Measurements from ENCODE around the gene PPP1R12A.
"Not testable (repeated sequence)": the region's sequence is repeated elsewhere in the genome, so short reads cannot be mapped to it uniquely, and the experiment has no call there.

Gene PPP1R12A

DNA sequence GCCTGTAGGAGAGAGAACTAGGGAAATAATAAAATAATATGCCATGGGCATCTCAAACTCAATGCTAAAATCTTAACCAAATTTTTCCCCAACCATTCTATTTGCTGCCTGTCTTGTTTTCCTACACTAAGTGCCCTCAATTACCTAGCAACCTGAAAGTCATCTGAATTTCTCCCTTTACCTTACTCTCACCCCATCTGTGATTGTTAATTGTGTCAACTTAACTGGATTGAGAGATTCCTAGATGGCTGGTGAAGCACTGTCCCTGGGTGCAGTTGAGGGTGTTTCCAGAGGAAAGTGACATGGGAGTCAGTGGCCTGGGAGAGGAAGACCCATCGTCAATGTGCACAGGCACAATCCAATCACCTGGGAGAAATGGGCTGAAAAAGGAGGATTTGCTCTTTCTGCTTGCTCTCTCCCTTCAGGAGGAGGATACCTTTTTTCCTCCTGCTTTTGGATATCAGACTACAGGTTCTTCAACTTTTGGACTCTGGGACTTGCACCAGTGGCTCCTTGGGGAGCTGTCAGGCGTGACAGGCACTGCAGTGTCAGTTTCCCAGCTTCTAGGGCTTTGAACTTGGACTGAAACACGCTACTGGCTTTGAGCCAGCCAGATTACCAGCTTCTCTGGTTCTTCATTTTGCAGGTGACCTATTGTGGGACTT is 100.1 kb downstream of the PPP1R12A start:
- H3K27ac Mint-ChIP-seq, result no peak overlapping the region
- peaks cover 69% of the 10 kb centered on the region for H3K36me3 Mint-ChIP-seq (ENCODE audit: low read depth)
- no peaks in the 10 kb centered on the region for H3K27me3 Mint-ChIP-seq
- no peak overlapping the region for H3K4me3 Mint-ChIP-seq
- peaks cover 27% of the 10 kb centered on the region for H3K4me1 Mint-ChIP-seq (ENCODE audit: low read depth)
- intact Hi-C loops (cut with micrococcal nuclease), result no loop called here
- H3K9me3 Mint-ChIP-seq, result peaks cover 24% of the 10 kb centered on the region

DNA sequence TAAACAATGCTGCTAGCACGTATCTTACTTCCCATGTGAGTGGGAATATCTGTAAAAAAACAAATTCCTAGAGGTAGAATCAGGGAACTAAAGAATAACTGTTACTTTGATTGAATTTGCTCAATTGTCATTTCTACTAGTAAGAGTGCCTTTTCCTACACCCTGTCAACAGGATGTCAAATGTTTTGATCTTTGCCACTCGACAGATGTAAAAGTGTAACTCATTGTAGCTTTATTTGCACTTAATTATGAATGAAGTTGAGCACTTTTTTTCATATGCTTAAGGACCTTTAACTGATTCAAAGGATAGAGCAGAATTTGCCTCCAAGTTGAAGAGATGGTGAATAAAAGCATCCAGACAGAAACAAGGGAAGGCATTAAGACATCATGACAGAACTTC is 104.5 kb downstream of the PPP1R12A start:
- H3K36me3 Mint-ChIP-seq (ENCODE audit: low read depth), result peaks cover 66% of the 10 kb centered on the region
- no peak overlapping the region for H3K27ac Mint-ChIP-seq
- H3K4me3 Mint-ChIP-seq, result no peak overlapping the region
- intact Hi-C loops (cut with micrococcal nuclease), result no loop called here
- H3K27me3 Mint-ChIP-seq, result no peaks in the 10 kb centered on the region
- H3K4me1 Mint-ChIP-seq (ENCODE audit: low read depth), result peaks cover 29% of the 10 kb centered on the region
- H3K9me3 Mint-ChIP-seq, result no peaks in the 10 kb centered on the region

DNA sequence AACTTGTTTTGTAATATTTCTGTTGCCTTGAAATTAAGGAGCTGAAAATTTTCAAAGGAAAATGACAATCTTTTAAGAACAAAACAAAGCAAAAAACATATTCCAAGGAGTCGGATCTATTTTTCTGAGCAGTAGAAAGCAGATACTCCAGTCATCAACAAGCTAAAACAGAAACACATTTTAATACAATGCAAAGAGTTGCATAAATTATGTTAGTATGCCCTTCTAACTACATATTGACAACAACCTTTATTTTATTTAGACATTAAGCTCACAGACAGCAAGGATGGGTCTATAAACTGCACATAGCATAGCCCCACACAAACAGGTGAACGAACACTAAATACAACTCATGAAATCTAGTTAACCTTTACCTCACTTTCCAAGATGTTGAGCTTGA is 106.0 kb downstream of the PPP1R12A start:
- Mint-ChIP-seq H3K9me3 (no peaks in the 10 kb centered on the region), H3K27me3 (no peaks in the 10 kb centered on the region), H3K4me1 (ENCODE audit: low read depth) (peaks cover 21% of the 10 kb centered on the region), H3K36me3 (ENCODE audit: low read depth) (peaks cover 51% of the 10 kb centered on the region), H3K27ac (no peak overlapping the region), H3K4me3 (no peak overlapping the region)
- intact Hi-C loops (cut with micrococcal nuclease), result no loop called here

DNA sequence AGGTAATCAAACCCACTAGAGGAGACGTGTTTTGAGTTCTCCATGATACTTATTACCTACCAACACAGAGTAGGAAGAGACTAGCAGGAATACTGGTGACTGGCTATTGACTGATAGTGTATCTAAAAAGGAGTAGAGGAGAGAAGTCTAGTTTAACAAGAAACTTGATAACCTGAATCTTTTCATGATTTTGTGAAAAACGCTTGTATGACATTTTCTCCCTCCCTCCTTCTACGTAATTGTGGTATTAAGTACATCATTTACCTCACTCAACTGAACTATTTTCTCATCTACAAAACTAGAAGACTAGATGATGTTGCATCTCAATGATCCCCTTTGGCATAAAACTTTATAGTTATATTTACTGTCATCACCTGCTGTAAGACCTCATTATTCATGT is 107.4 kb downstream of the PPP1R12A start:
- Mint-ChIP-seq H3K27me3 (no peaks in the 10 kb centered on the region), H3K27ac (no peak overlapping the region), H3K36me3 (ENCODE audit: low read depth) (peaks cover 39% of the 10 kb centered on the region), H3K4me3 (no peak overlapping the region), H3K4me1 (ENCODE audit: low read depth) (peaks cover 12% of the 10 kb centered on the region), H3K9me3 (no peaks in the 10 kb centered on the region)
- intact Hi-C loops (cut with micrococcal nuclease), result no loop called here

DNA sequence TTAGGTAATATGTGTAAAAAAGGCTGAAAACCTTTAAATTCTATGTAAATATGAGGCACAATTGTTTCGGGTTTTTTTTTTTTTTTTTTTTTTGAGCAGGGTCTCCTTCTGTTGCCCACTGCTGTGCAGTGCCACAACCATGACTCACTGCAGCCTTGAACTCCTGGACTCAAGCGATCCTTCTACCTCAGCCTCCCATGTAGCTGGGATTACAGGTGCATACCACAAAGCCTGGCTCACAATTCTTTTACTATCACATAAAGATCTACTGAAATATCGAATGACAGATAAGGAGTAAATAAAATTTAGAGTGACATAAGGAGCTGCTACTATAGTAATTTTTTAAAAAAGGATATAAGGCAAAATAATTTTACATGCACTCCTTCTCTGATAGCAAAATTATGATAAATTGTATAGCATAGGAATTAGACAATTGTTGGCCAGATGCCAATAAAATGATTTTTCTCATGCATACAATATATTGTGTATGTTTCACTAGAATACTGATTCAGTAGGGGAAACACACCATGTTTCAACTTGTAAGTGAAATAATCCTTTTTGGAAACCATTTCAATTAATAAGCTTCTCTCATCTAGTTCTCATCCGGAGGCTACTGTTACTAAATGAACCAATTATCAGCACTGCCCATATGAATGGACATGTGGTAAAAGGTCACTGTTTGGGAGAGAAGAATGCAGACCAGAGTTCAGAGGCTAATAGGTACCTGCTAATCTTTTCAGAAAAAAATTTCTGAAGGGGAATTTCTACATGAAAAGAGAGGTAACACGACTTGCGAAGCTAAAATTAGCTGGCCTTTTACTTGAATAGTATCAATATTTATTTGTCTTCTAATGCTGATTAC is 108.4 kb downstream of the PPP1R12A start:
- Mint-ChIP-seq H3K36me3 (ENCODE audit: low read depth) (peaks cover 40% of the 10 kb centered on the region), H3K27ac (no peak overlapping the region), H3K9me3 (no peaks in the 10 kb centered on the region), H3K4me1 (ENCODE audit: low read depth) (peaks cover 12% of the 10 kb centered on the region), H3K27me3 (no peaks in the 10 kb centered on the region), H3K4me3 (no peak overlapping the region)
- intact Hi-C loops (cut with micrococcal nuclease), result no loop called here

DNA sequence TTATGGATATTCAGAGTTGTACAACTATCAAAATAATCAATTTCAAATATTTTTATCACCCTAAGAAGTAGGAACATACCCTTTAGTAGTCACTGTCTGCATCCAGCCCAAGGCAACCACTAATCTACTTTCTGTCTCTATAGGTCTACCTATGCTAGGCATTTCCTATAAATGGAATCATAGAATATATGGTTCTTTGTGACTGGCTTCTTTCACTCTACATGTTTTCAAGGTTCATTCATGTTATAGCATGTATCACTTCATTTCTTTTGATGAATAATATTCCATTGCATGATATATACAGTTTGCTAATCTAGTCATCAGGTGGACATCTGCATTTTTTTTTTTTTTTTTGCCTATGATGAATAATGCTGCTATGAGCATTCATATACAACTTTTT is 112.4 kb downstream of the PPP1R12A start:
- intact Hi-C loops (cut with micrococcal nuclease), result no loop called here
- H3K27me3 Mint-ChIP-seq, result no peaks in the 10 kb centered on the region
- no peaks in the 10 kb centered on the region for H3K9me3 Mint-ChIP-seq
- peaks cover 40% of the 10 kb centered on the region for H3K36me3 Mint-ChIP-seq (ENCODE audit: low read depth)
- no peak overlapping the region for H3K4me3 Mint-ChIP-seq
- H3K4me1 Mint-ChIP-seq (ENCODE audit: low read depth), result no peaks in the 10 kb centered on the region
- H3K27ac Mint-ChIP-seq, result no peak overlapping the region

DNA sequence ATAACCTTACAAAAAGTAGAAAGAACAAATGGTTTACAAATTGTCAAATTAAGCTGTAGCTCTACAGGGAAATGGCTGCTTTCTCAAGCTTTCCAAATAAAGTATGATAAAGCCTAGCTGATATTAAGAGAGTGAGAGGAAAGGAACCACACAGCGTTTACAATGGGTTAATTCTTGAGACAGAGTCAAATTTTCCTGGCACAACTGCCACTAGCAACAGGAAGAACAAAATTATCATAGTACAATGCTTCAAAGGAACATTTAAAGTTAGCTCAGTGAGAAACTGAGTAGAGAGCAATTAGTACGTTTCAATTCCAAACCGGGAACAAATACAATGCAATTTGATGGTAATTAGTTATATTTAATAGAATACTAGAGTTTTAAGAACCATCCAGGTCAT is 116.0 kb downstream of the PPP1R12A start:
- intact Hi-C loops (cut with micrococcal nuclease), result loop anchor here (5.0 kb wide), 1 partner anchor 42 kb away; no protein-coding TSS in a partner anchor
- no peaks in the 10 kb centered on the region for H3K27me3 Mint-ChIP-seq
- no peak overlapping the region for H3K4me3 Mint-ChIP-seq
- H3K27ac Mint-ChIP-seq, result no peak overlapping the region
- no peaks in the 10 kb centered on the region for H3K4me1 Mint-ChIP-seq (ENCODE audit: low read depth)
- no peaks in the 10 kb centered on the region for H3K9me3 Mint-ChIP-seq
- H3K36me3 Mint-ChIP-seq (ENCODE audit: low read depth), result peaks cover 67% of the 10 kb centered on the region

DNA sequence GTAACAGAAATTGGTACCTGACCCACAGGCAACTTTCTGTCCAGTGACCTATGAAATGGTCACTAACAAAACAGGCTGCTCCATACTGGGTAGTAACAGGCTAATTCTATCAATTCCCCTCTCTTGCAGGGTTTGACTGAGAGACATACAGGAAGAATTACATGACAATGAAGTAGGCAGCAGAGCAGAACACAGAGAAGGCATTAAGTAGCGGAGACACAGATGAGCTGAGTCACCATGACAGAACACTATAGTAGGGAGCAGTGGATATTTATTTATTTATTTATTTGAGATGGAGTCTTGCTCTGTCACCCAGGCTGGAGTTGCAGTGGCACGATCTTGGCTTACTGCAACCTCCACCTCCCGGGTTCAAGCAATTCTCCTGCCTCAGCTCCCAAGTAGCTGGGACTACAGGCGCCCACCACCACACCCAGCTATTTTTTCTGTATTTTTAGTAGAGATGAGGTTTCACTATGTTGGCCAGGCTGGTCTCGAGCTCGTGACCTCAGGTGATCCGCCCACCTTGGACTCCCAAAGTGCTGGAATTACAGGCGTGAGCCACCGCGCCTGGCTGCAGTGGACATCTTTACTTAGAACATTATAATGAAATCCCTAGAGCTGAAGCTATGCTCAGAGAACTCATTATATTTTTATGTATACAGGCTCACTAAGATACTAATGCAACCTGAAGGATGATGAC is 150.4 kb downstream of the PPP1R12A start:
- H3K9me3 Mint-ChIP-seq; H3K4me3 Mint-ChIP-seq; H3K27me3 Mint-ChIP-seq; intact Hi-C loops (cut with micrococcal nuclease); H3K4me1 Mint-ChIP-seq (ENCODE audit: low read depth); H3K27ac Mint-ChIP-seq: not testable (repeated sequence)
- peaks cover 82% of the 10 kb centered on the region for H3K36me3 Mint-ChIP-seq (ENCODE audit: low read depth)

DNA sequence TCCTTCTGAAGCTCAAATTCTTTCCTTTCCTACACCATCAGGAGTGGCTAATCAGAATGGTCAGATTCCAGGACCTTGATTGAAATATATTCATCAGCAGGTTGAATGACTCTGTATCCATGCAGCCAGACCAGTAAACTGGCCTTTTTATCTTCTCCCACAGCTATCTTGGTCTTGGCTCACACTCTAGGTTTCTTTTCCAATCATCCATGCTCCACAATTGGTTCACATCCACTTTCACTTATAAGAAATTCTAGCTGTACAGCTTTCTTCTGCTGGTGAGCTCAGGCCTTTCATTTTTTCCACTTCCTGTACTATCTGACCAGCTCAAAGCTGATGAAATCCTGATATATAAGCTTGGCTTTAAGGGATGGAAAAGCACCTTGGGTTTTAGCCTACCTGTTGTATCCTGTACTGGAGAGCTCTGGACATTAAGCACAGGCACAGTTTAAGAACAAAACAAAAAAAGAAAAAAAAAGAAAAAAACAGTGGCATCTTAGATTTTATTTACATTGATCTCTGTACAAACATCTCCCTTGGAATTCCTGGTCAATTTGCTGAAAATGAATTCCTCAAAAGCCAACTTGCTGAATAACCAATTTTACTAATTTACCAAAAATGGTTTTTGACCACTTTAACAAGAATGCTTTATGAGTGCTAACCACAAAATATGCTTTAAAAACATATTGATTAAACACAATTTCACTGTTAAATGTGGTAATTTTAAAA is 152.6 kb downstream of the PPP1R12A start:
- Mint-ChIP-seq H3K4me3 (no peak overlapping the region), H3K36me3 (ENCODE audit: low read depth) (peaks cover 78% of the 10 kb centered on the region), H3K27ac (no peak overlapping the region), H3K4me1 (ENCODE audit: low read depth) (no peaks in the 10 kb centered on the region), H3K27me3 (no peaks in the 10 kb centered on the region), H3K9me3 (no peaks in the 10 kb centered on the region)
- intact Hi-C loops (cut with micrococcal nuclease), result no loop called here

DNA sequence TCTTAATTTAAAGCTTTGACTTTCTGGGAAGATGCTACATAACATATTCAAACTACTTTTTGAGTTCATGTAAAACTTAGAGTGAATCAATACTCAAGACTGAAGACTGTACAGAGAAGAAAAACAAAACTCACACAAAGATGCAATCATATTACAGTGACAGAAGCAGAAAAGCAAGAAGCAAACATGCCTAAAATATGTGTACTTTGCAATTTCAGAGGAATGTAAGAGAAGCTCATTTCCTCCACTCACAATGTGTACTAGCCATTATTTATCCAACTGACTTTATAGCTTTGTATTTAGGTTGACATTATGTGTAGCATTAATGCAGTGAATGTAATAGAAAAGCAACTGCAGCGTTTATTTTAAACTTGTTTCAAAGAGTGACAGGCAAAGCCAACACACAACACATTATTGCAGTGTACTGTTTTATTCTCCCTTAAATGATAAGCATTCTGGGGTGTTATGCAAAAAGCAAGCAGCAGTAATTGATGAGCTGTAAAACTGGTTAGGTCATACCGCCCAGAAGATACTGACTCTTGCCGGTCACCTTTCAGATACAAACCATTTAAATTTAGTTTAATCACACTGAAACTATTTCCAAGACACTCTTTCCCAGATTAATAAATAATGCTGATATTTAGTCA is 156.0 kb downstream of the PPP1R12A start:
- H3K9me3 Mint-ChIP-seq, result no peaks in the 10 kb centered on the region
- peaks cover 72% of the 10 kb centered on the region for H3K36me3 Mint-ChIP-seq (ENCODE audit: low read depth)
- intact Hi-C loops (cut with micrococcal nuclease), result loop anchor here (5.0 kb wide), 1 partner anchor 38 kb away; no protein-coding TSS in a partner anchor
- H3K27ac Mint-ChIP-seq, result no peak overlapping the region
- H3K4me1 Mint-ChIP-seq (ENCODE audit: low read depth), result no peaks in the 10 kb centered on the region
- no peaks in the 10 kb centered on the region for H3K27me3 Mint-ChIP-seq
- no peak overlapping the region for H3K4me3 Mint-ChIP-seq

DNA sequence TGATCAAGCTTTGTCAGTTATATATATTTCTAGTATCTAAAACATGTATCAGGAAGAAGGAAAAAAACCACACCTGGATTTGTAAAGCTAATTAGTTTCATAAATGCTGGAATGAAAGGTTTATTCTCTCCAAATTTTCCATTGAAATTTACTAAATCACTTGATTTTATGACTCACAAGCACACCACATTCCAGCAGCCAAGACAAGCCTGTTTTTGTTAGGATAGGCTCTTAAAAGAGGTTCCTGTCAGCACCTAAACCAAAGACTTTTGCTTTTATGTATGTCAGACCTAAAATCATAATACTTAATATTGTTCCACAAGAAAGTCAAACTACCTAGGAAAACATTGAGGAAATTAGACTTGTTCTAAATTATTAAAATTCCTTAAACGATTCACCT is 158.8 kb downstream of the PPP1R12A start:
- intact Hi-C loops (cut with micrococcal nuclease), result loop anchor here (5.0 kb wide), 1 partner anchor 41 kb away; no protein-coding TSS in a partner anchor
- peaks cover 59% of the 10 kb centered on the region for H3K36me3 Mint-ChIP-seq (ENCODE audit: low read depth)

DNA sequence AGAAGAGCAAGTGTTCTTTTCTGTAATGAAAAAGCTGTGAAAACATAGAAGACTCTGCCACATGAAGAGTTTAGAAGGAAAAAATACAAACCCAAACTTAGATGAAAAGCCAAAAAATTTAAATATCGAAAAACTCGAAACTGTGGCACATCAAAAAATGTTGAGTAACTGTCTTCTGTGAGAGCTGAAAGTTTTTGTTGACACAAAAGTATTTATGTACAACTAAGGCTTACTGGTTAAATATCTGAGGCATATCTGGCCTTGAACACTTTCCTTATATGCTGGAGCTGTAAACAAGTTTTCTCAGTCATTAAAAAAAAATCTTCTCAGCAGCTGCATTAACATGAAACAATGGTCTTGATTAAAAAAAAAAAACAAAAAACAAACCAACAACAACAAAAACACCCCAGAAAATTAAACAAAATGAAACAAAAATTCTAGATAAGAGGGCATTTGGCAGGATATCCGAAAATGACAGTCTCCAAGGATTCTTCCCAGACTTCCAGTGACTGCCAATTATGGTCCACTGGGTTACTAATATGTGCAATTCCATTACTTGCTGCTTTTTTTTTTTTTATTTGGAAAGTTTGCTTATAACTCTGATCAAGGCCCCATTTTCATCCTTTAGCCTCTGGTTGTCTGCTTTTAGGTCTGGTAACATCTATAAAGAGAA is 159.4 kb downstream of the PPP1R12A start:
- Mint-ChIP-seq H3K4me3 (no peak overlapping the region), H3K4me1 (ENCODE audit: low read depth) (no peaks in the 10 kb centered on the region), H3K36me3 (ENCODE audit: low read depth) (peaks cover 64% of the 10 kb centered on the region), H3K9me3 (no peaks in the 10 kb centered on the region), H3K27me3 (no peaks in the 10 kb centered on the region), H3K27ac (no peak overlapping the region)
- intact Hi-C loops (cut with micrococcal nuclease), result loop anchor here (5.0 kb wide), 1 partner anchor 42 kb away; no protein-coding TSS in a partner anchor

More for the DNA sequence above, 158.8 kb downstream of the PPP1R12A start:
- no peak overlapping the region for H3K4me3 Mint-ChIP-seq
- no peaks in the 10 kb centered on the region for H3K27me3 Mint-ChIP-seq
- H3K27ac Mint-ChIP-seq, result no peak overlapping the region
- no peaks in the 10 kb centered on the region for H3K9me3 Mint-ChIP-seq
- no peaks in the 10 kb centered on the region for H3K4me1 Mint-ChIP-seq (ENCODE audit: low read depth)

DNA sequence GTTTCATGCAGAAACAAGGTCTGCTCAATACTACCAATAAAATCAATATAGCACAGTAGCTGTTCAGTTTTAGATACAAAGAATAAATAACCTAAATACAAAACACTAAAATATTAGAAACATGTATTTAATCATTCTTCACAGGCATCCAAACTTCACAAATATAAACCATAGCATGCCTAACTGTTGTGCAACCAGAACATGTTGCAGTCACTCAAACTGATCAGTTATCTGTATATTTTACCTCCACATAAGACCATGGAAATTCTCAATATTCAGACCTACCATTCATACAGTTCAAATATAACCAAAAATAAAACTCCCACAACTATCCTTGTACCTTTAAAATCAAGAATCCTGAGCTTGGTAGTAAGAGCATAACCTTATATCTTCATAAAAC is 161.0 kb downstream of the PPP1R12A start:
- peaks cover 49% of the 10 kb centered on the region for H3K36me3 Mint-ChIP-seq (ENCODE audit: low read depth)
- no peaks in the 10 kb centered on the region for H3K4me1 Mint-ChIP-seq (ENCODE audit: low read depth)
- no peak overlapping the region for H3K27ac Mint-ChIP-seq
- intact Hi-C loops (cut with micrococcal nuclease), result no loop called here
- H3K4me3 Mint-ChIP-seq, result no peak overlapping the region
- no peaks in the 10 kb centered on the region for H3K27me3 Mint-ChIP-seq
- no peaks in the 10 kb centered on the region for H3K9me3 Mint-ChIP-seq

All from dendritic cell treated with granulocyte-macrophage colony-stimulating factor and Interleukin-4, amounts not matched to agents 40 ng/mL and 50 ng/mL, for 4 days (primary cell).